OCI-LY1 (cell line): ENCODE measurements around the gene TIE1.

Experiments
- H2AFZ ChIP-seq: fragments of 200-600 bp; sonication (generic), shearing (Covaris generic); 2 replicates; pipeline ENCODE4 v1.6.0; 2014; ENCODE audit warnings: antibody characterized with exemption, mild to moderate bottlenecking, low read length
- H3F3A ChIP-seq: fragments of 200-600 bp; sonication (generic), shearing (Covaris generic); 2 replicates; pipeline ENCODE4 v1.6.0; 2014; ENCODE audit warnings: mild to moderate bottlenecking, antibody characterized with exemption, low read length, moderate library complexity; ENCODE audit not compliant: insufficient read depth
- H3K27ac ChIP-seq: fragments of 200-600 bp; sonication (generic); 2 replicates; pipeline ENCODE4 v1.5.1; 2014; ENCODE audit warnings: low read length, mixed run types, mild to moderate bottlenecking, low read depth; ENCODE audit not compliant: poor library complexity, severe bottlenecking
- H3K27me3 ChIP-seq: fragments of 200-600 bp; sonication (generic); 2 replicates; pipeline ENCODE4 v1.6.0; 2014; ENCODE audit warnings: antibody characterized with exemption, mild to moderate bottlenecking, low read length, moderate library complexity; ENCODE audit not compliant: insufficient read depth
- H3K36me3 ChIP-seq: fragments of 200-600 bp; sonication (generic); 2 replicates; pipeline ENCODE4 v1.6.1; 2014; ENCODE audit warnings: mild to moderate bottlenecking, antibody characterized with exemption, low read length, moderate library complexity, mixed read lengths; ENCODE audit not compliant: insufficient read depth
- H3K4me1 ChIP-seq: fragments of 200-600 bp; sonication (generic); 2 replicates; pipeline ENCODE4 v1.5.1; 2014; ENCODE audit warnings: mild to moderate bottlenecking, low read length, moderate library complexity; ENCODE audit not compliant: insufficient read depth, severe bottlenecking
- H3K4me2 ChIP-seq: fragments of 200-600 bp; sonication (generic), shearing (Covaris generic); 2 replicates; pipeline ENCODE4 v1.6.1; 2014; ENCODE audit warnings: low read length
- H3K4me3 ChIP-seq: fragments of 200-600 bp; sonication (generic); 2 replicates; pipeline ENCODE4 v1.5.1; 2014; ENCODE audit warnings: low read length, low read depth, mild to moderate bottlenecking, mixed read lengths; ENCODE audit not compliant: poor library complexity, severe bottlenecking
- H3K79me2 ChIP-seq: fragments of 200-600 bp; shearing (Covaris generic); 2 replicates; pipeline ENCODE4 v1.6.1; 2016; ENCODE audit warnings: mixed run types, low read length, mixed read lengths; ENCODE audit not compliant: insufficient read depth
- H3K9ac ChIP-seq: fragments of 200-600 bp; sonication (generic), shearing (Covaris generic); 2 replicates; pipeline ENCODE4 v1.6.1; 2014; ENCODE audit warnings: mild to moderate bottlenecking, low read length, mixed read lengths
- H3K9me2 ChIP-seq: fragments of 200-600 bp; sonication (generic), shearing (Covaris generic); 2 replicates; pipeline ENCODE4 v1.6.1; 2014; ENCODE audit warnings: low read depth, mild to moderate bottlenecking, low read length, mixed read lengths
- H3K9me3 ChIP-seq: fragments of 200-600 bp; shearing (Covaris generic); 2 replicates; pipeline ENCODE4 v1.6.1; 2014; ENCODE audit warnings: low read length, mixed read lengths
- H4K20me1 ChIP-seq: fragments of 200-600 bp; sonication (generic), shearing (Covaris generic); 2 replicates; pipeline ENCODE4 v1.6.0; 2016; ENCODE audit warnings: mild to moderate bottlenecking, low read length; ENCODE audit not compliant: insufficient read depth
- EZH2 ChIP-seq: fragments of 200-600 bp; sonication (generic), shearing (Covaris generic); IDR thresholded peaks from 2 replicates; pipeline ENCODE4 v1.8.0; 2017; ENCODE audit warnings: borderline replicate concordance, mixed run types, mild to moderate bottlenecking, antibody characterized with exemption, low read length, moderate library complexity, mixed read lengths
- TF ChIP-seq, protein P1 (sequence below): fragments of 200-600 bp; sonication (generic), shearing (Covaris generic); IDR thresholded peaks from 2 replicates; pipeline ENCODE4 v1.5.1; 2017; ENCODE audit warnings: mild to moderate bottlenecking, antibody characterized with exemption, low read length, moderate library complexity, mixed read lengths

Gene TIE1

DNA sequence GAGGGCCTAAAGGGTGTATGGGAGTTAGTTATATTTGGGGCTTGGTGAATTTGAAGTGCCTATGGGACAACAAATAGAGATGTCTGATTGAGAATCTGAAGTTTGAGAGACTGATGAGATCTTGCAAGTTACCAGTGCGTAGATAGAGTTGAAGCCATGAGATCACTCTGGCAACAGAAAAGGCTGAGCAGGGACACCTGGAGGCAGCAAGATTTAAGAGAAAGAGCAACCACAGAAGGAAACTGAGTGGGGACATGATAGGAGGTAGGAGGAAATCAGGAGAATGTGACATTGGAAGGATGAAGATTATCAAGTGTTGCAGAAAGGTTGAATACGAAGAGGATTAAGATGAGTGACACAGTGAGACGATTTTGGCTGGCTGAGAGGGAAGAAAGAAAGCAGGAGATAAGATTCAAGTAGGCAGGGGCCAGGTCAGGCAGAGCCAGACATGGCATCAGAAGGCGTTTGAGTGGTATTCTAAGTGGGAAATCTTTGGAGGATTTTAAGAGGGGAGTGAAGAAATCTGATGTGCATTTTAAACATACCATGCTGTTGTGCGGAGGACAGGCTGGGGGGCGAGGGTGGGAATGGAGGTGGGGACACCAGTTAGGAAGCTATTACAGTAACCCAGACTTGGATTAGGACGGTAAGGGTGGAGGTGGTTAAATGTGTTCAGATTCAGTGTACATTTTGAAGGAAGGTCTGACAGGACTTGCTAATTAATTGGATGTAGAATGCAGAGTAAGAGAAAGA, 33.8 kb downstream of the TIE1 start:
- H3K27ac ChIP-seq, result no peak overlapping the region
- H3K4me1 ChIP-seq, result no peaks in the 10 kb centered on the region

DNA sequence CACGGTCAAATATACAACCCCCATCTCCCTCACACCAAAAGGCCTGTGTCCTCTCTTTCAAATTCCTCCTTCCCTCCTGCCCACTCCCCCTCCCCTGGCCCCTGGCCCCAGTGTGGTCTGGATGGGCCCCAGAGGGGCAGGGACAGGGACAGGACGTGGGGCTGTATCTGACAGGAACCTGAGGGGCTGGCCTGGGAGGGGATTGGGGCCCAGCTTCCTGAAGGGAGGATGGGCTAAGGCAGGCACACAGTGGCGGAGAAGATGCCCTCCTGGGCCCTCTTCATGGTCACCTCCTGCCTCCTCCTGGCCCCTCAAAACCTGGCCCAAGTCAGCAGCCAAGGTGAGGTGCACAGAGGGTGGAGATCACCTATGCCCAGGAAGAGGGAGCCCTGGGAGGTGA, 36.8 kb downstream of the TIE1 start, which contains the start of gene MPL:
Gene MPL (plus strand): TSS at position 231 of the 400 bp plus-strand sequence. CDS start 31 bp downstream, at position 262.
- no peaks in the 10 kb centered on the region for H4K20me1 ChIP-seq
- H3K4me2 ChIP-seq, result no peak within 1 kb of the TSS
- TF ChIP-seq, protein P1, sequence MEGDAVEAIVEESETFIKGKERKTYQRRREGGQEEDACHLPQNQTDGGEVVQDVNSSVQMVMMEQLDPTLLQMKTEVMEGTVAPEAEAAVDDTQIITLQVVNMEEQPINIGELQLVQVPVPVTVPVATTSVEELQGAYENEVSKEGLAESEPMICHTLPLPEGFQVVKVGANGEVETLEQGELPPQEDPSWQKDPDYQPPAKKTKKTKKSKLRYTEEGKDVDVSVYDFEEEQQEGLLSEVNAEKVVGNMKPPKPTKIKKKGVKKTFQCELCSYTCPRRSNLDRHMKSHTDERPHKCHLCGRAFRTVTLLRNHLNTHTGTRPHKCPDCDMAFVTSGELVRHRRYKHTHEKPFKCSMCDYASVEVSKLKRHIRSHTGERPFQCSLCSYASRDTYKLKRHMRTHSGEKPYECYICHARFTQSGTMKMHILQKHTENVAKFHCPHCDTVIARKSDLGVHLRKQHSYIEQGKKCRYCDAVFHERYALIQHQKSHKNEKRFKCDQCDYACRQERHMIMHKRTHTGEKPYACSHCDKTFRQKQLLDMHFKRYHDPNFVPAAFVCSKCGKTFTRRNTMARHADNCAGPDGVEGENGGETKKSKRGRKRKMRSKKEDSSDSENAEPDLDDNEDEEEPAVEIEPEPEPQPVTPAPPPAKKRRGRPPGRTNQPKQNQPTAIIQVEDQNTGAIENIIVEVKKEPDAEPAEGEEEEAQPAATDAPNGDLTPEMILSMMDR, result no peak
- no peak for TF ChIP-seq EZH2

More for the DNA sequence above, 33.8 kb downstream of the TIE1 start:
- Histone ChIP-seq H3F3A (no peaks in the 10 kb centered on the region), H3K4me3 (no peak overlapping the region), H3K9me3 (no peaks in the 10 kb centered on the region), H3K4me2 (no peak overlapping the region), H3K79me2 (no peaks in the 10 kb centered on the region), H2AFZ (no peak overlapping the region), H3K36me3 (no peaks in the 10 kb centered on the region), H3K9ac (no peak overlapping the region), H3K9me2 (no peaks in the 10 kb centered on the region), H4K20me1 (no peaks in the 10 kb centered on the region), H3K27me3 (no peaks in the 10 kb centered on the region; the same call in 1 of the 2 replicates)
- TF ChIP-seq, protein P1, result no peak
- TF ChIP-seq EZH2, result no peak

DNA sequence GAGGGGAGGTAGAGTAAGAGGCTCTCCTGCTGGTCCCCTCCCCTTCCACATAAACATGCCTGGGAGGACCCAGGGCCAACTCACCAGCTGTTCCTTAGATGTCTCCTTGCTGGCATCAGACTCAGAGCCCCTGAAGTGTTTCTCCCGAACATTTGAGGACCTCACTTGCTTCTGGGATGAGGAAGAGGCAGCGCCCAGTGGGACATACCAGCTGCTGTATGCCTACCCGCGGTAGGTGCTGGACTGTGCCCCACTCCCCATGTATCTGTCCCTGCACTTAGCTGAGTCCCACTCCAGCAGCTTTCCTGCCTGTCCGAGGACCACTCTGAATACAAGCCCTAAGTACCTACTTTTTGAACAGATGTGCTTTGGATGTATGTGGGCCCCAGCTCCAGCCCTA, 37.2 kb downstream of the TIE1 start:
- H4K20me1 ChIP-seq, result no peaks in the 10 kb centered on the region
- no peaks in the 10 kb centered on the region for H3K4me1 ChIP-seq
- H3K79me2 ChIP-seq, result no peaks in the 10 kb centered on the region
- no peaks in the 10 kb centered on the region for H3K27me3 ChIP-seq
- no peak overlapping the region for H2AFZ ChIP-seq
- H3K27ac ChIP-seq, result no peak overlapping the region
- H3K9me2 ChIP-seq, result no peaks in the 10 kb centered on the region
- no peak overlapping the region for H3K4me3 ChIP-seq
- no peaks in the 10 kb centered on the region for H3K9me3 ChIP-seq
- H3K9ac ChIP-seq, result no peak overlapping the region
- no peaks in the 10 kb centered on the region for H3F3A ChIP-seq
- no peak overlapping the region for H3K4me2 ChIP-seq
- H3K36me3 ChIP-seq, result no peaks in the 10 kb centered on the region
- no peak for TF ChIP-seq EZH2
- TF ChIP-seq, protein P1, result no peak

More for the DNA sequence above, 36.8 kb downstream of the TIE1 start, which contains the start of gene MPL:
- no peak within 1 kb of the TSS for H3K27ac ChIP-seq
- H3K9ac ChIP-seq, result no peak within 1 kb of the TSS
- H3K9me2 ChIP-seq, result no peaks in the 10 kb centered on the region
- no peak within 1 kb of the TSS for H3K4me3 ChIP-seq
- no peaks in the 10 kb centered on the region for H3K79me2 ChIP-seq
- H3K36me3 ChIP-seq, result no peaks in the 10 kb centered on the region
- no peak within 1 kb of the TSS for H2AFZ ChIP-seq
- no peaks in the 10 kb centered on the region for H3K9me3 ChIP-seq
- no peaks in the 10 kb centered on the region for H3K27me3 ChIP-seq
- no peaks in the 10 kb centered on the region for H3F3A ChIP-seq
- H3K4me1 ChIP-seq, result no peaks in the 10 kb centered on the region
